ENCODE measurements around the gene APBA1.

Gene APBA1

GRCh38 chr9:69671879-69672595 is at the start of gene APBA1:
TSS of gene APBA1 (minus strand) at chr9:69672371.
- peak within 1 kb of the TSS; percentile 52 to 65 for H3K4me3 ChIP-seq (ENCODE audit: low read depth in 1 of 2, low read length in 1 of 2)
- peaks cover 4 to 12% of the 10 kb centered on the region in 2 experiments for H3K4me1 ChIP-seq (ENCODE audit: control insufficient read depth in 1 of 2, insufficient read depth in 1 of 2, low read depth in 1 of 2, low read length in 1 of 2)
- no peak for TF ChIP-seq CTCF (IDR thresholded peaks at IDR 0.05)
- H3K36me3 ChIP-seq, result no peaks in the 10 kb centered on the region
- no peak within 1 kb of the TSS for H3K27ac ChIP-seq
- no peaks in the 10 kb centered on the region for H3K9me3 ChIP-seq
- H3K27me3 ChIP-seq, result peaks cover 100% of the 10 kb centered on the region

GRCh38 chr9:69719983-69720382 is 47.8 kb upstream of the APBA1 start:
- Histone ChIP-seq H3K4me3 (ENCODE audit: low read depth in 1 of 2, low read length in 1 of 2) (no peak overlapping the region), H3K27me3 (no peaks in the 10 kb centered on the region), H3K27ac (no peak overlapping the region), H3K9me3 (no peaks in the 10 kb centered on the region), H3K36me3 (peaks cover 74% of the 10 kb centered on the region), H3K4me1 (ENCODE audit: control insufficient read depth in 1 of 2, insufficient read depth in 1 of 2, low read depth in 1 of 2, low read length in 1 of 2) (peaks cover 8 to 30% of the 10 kb centered on the region in 2 experiments)
- no peak for TF ChIP-seq CTCF (IDR thresholded peaks at IDR 0.05)

GRCh38 chr9:69719367-69719766 is 47.2 kb upstream of the APBA1 start:
- H3K36me3 ChIP-seq, result peaks cover 73% of the 10 kb centered on the region
- no peak overlapping the region for H3K4me3 ChIP-seq (ENCODE audit: low read depth in 1 of 2, low read length in 1 of 2)
- no peak overlapping the region for H3K27ac ChIP-seq
- TF ChIP-seq CTCF (IDR thresholded peaks at IDR 0.05), result no peak
- H3K27me3 ChIP-seq, result no peaks in the 10 kb centered on the region
- H3K9me3 ChIP-seq, result no peaks in the 10 kb centered on the region
- peaks cover 8 to 30% of the 10 kb centered on the region in 2 experiments for H3K4me1 ChIP-seq (ENCODE audit: control insufficient read depth in 1 of 2, insufficient read depth in 1 of 2, low read depth in 1 of 2, low read length in 1 of 2)

GRCh38 chr9:69718218-69718617 is 46.0 kb upstream of the APBA1 start:
- H3K9me3 ChIP-seq, result no peaks in the 10 kb centered on the region
- no peaks in the 10 kb centered on the region for H3K27me3 ChIP-seq
- H3K4me3 ChIP-seq (ENCODE audit: low read depth in 1 of 2, low read length in 1 of 2), result no peak overlapping the region
- no peak for TF ChIP-seq CTCF (IDR thresholded peaks at IDR 0.05)
- peaks cover 7 to 24% of the 10 kb centered on the region in 2 experiments for H3K4me1 ChIP-seq (ENCODE audit: control insufficient read depth in 1 of 2, insufficient read depth in 1 of 2, low read depth in 1 of 2, low read length in 1 of 2)
- H3K36me3 ChIP-seq, result peaks cover 79% of the 10 kb centered on the region
- no peak overlapping the region for H3K27ac ChIP-seq

GRCh38 chr9:69715825-69716224 is 43.7 kb upstream of the APBA1 start:
- H3K4me1 ChIP-seq (ENCODE audit: control insufficient read depth in 1 of 2, insufficient read depth in 1 of 2, low read depth in 1 of 2, low read length in 1 of 2), result peaks cover 0 to 4% of the 10 kb centered on the region in 2 experiments
- no peaks in the 10 kb centered on the region for H3K27me3 ChIP-seq
- no peak for TF ChIP-seq CTCF (IDR thresholded peaks at IDR 0.05)
- H3K4me3 ChIP-seq (ENCODE audit: low read depth in 1 of 2, low read length in 1 of 2), result no peak overlapping the region
- H3K36me3 ChIP-seq, result peaks cover 77% of the 10 kb centered on the region
- no peak overlapping the region for H3K27ac ChIP-seq
- H3K9me3 ChIP-seq, result no peaks in the 10 kb centered on the region
